NCI-H1092 treated with DMSO at 0.1 percent for 48 hours (cell line): Measurements from ENCODE around the gene CNEP1R1.
"Not testable (repeated sequence)": the region's sequence is repeated elsewhere in the genome, so short reads cannot be mapped to it uniquely, and the experiment has no call there.

ENCODE experiments used
- DNase-seq: peaks from one replicate; lab custom pipeline; 2025; lab: John Stamatoyannopoulos, UW

Gene CNEP1R1, protein sequence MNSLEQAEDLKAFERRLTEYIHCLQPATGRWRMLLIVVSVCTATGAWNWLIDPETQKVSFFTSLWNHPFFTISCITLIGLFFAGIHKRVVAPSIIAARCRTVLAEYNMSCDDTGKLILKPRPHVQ

DNA sequence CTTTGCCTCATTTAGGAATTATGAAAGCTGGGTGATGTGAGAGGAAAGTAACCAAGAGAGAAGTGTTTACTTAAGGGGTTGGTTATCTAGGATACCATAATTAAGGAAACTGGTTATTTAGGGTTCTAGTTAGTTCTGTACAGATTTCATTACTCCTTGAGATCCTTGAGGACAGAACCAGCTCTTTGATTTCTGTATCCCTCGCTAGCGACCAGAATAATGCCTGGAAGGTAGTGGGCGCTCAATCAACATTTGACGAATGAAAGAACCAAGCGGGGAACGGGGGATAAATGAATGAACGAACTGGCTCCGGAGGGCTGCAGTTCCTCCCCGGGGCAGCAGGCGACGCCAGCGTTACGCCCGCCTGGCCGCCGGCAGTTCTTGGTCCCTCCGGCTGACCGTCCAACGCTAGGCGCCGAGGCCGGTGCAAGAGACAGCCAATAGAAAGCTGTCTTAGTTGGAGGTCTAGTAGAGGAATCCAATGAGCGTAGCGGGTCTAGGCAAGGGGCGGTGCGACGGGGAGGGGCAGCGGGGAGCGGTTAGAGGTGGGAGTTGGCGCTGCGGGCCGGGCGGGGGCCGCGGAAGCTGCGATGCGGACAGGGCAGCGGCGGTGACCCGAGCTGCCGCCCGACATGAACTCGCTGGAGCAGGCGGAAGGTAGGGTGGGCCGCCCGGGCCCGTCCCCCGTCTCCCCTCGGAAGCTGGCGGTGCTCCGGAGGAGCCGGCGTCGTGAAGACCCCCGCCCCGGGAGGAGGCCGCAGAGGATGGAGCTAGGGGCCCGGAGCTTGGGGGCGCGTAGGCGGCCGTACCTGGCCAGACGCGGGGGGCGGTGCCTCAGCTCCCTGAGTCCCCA is at the start of gene CNEP1R1:
CNEP1R1 (plus strand) TSS at position 542 of the 853 bp plus-strand sequence; CDS start at position 633, 91 bp downstream.
- peak; percentile 96 for DNase-seq

DNA sequence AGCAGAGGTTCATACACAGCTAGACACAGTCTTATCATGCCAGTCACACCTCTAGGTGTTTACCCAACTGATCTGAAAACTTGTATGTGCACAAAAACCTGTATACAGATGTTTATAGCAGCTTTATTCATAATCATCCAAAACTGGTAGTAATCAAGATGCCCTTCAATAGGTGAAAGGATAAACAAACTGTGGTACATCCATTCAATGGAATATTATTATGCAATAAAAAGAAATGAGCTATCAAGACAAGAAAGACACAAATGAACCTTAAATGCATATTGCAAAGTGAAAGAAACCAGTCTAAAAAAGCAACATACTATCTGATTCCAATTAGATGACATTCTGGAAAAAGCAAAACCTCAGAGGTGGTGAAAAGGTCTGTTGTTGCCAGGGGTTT is 47.6 kb upstream of the CNEP1R1 start:
- DNase-seq = no peak

DNA sequence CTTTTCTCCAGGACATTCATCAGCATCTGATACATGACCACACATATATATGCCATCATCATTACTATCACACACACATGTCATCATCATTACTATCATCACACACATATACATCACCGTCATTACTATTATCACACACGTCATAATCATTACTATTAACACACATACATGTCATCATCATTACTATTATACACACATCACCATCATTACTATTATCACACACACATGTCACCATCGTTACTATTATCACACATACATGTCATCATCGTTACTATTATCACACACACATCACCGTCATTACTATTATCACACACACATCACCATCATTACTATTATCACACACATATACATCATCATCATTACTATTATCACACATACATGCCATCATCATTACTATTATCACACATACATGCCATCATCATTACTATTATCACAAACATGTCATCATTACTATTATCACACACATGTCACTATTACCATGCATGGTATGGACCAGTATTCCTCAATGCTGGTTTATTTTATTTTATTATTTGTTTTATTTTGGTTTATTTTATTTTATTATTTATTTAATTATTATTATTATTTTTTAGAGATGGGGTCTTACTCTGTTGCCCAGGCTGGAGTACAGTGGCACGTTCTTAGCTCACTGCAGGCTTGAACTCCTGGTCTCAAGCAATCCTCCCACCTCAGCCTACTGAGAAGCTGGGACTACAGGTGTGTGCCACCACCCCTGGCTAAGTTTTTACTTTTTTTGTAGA is 46.3 kb upstream of the CNEP1R1 start:
- no peak for DNase-seq

DNA sequence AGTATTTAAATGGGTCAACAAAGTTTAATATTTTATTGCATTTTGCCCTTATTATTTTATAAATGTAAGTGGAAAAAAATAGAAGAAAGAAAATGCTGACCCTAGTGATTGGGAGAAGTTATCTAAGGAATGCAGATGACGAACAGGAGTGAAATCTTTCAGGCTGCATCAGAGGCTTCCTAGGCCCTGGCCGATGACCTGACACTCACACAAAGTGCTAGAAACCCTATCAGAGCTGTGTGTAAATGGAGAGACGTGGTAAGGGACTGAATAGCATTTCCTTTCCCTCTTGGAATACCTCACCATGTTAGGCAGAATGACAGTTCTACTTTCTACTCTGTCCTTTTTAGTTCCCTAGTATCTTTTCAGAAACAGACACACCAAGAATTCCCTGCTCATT is 44.9 kb upstream of the CNEP1R1 start:
- DNase-seq = no peak

DNA sequence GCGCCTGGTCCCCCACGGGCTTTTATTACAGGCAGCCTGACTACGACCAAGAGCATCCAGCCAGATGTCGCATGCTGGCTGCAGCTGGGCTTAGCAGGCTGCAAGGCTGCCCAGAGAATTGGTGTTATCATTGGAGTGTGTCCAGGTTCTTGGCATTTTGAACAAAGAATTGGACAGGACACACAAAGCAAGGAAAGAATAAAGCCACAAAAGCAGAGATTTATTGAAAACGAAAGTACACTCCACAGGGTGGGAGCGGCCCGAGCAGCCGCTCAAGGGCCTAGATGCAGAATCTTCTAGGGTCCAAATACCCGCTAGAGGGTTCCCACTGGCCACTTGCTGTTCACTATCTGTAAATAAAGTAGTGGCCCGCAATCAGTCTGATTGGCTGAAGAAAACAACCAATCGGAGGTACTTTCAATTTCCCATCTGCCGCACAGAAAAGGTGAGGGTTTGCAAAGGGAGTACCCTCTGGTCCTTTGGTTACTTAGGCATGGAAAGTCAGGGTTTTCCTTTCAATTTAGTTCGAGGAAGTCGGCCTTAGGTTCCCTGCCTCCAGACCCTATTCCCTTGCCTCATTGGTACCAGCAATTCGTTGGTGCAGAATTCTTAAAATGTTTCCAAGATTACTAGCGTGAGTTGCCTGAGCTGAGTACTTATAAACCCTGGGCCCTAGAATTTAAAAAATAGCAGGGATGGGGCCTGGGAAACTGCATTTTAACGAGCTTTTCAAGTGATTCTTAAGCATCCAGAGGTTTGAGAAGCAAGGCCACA is 38.5 kb upstream of the CNEP1R1 start:
- DNase-seq = peak; percentile 45

DNA sequence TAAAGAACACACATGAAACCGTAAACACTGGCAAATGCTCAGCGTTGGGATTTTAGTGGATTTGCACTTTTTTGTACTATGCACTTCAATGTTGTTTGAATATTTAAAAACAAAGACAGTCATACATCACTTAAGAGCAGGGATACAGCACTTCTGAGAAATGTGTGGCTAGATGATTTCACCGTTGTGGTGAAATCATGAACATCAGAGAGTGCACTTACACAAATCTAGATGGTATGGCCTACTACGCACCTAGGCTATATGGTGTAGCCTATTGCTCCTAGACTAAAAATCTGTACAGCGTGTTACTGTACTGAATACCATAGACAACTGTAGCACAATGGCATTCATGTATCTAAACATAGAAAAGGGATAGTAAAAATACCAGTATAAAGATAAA is 37.6 kb upstream of the CNEP1R1 start:
- DNase-seq = no peak

DNA sequence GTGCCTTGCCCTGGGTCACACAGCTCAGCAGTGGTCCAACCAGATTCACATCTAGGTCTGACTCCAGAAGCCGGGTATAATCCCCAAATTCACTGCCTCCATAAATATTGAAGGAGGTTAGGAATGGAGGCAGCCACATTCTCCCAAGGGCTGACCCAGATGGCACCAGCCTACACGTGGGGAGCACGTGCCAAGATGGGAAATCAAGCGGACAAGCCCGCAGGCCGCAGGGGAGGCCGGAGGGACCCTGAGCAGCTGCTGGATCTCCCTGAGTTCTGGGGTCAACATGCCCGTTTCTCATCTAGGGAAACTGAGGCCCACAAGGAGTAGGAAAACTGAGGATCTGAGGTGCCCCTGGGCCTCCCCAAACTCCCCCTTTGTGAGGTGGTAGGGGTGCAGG is 32.2 kb upstream of the CNEP1R1 start:
- DNase-seq = no peak

DNA sequence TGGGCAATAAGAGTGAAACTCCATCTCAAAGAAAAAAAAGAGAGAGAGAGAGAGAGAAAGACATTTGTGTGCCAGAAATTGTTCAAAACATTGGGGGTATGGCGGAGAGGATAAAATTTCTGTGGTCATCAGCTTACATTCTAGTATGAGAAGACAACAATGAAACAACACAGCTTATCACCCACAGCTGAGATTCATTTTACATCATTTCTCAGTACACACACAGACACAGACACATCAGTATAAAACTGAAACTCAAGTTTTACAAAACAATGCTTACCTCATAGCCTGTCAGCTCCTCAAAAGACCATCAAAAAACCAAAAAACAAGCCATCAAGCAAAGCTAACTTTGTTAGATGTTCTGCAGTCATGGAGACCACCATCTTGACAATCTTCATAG is 31.4 kb upstream of the CNEP1R1 start:
- no peak for DNase-seq

DNA sequence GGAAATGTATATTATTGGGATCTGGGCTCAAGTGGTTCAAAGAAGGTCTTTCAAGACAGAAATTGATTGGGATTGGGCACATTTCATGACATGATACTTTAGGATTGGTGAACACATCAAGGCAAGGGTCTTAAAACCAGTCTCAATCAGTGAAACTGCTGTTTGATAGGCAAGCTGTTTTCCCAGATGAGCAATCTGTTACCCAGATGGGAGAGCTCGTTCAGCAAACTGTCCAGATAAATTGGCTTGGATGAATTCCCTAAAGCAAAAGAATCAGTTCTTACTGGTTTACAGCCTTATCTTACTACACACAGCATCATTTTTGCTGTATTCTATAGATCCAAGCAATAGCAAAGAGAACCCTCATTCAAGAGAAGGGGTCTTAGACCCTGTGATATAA is 31.0 kb upstream of the CNEP1R1 start:
- no peak for DNase-seq

DNA sequence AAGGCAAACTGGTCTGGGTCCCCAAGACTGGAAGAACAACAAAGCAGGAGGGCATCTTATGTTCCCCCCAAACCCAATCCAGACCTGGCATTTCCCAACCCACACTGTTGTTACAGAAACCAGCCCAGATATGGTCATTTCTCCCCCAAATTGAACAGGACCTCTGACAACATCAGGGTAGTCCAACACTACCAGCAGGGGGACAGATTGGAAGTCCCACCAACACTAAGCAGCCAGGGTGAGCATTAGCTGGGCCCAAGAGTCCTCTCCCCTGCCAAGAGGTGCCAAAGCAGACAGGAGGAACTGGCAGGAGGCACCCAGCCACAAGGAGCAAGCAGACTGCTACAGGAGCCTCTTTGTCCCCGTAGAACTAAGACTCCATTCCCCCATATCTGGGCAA is 29.3 kb upstream of the CNEP1R1 start:
- no peak for DNase-seq

DNA sequence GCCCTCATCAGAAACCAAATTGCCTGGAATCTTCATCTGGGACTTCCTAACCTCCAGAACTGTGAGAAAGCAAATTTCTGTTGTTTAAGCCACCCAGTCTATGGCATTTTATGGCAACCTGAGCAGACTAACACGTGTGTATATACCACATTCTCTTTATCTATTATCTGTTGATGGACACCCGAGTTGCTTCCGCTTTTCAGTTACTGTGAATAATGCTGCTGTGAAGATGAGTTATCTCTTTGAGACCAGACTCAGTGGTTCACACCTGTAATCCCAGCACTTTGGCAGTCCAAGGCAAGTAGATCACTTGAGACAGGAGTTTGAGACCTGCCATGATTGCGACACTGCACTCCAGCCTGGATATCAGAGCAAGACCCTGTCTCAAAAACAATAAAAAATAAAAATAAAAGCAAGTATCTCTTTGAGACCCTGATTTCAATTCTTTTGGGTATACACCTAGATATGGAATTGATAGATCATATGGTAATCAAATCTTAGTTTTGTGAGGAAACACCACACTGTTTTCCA is 27.2 kb upstream of the CNEP1R1 start:
- DNase-seq = no peak

DNA sequence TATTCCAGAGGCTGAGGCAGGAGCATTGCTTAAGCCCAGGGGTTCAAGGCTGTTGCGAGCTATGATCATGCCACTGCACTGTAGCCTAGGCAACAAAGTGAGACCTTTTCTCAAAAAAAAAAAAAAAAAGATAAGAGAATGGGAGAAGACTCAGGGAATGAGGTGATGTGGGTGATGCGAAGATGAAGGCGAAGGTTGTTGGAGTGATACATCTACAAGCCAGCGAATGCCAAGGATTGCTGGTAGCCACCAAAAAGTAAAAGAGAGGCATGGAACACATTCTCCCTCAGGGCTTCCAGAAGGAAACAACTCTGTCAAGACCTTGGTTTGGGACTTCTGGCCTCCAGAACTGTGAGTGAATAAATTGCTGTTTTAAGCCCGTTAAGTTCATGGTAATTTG is 26.0 kb upstream of the CNEP1R1 start:
- no peak for DNase-seq

DNA sequence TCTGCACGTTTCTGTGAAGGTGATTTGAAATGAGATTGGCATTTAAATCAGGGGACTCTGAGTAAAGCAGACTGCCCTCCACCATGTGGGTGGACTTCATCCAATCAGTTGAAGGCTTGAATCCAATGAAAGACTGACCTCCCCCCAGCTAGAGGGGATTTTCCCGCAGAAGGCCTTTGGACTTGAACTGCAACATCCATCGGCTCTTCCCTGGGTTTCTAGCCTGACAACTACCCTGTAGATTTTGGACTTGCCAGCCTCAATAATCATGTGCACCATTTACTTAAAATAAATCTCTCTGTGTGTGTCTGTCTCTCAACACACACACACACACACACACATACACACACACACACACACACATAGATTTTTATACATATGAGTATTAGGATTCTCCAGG is 23.9 kb upstream of the CNEP1R1 start:
- DNase-seq = no peak

DNA sequence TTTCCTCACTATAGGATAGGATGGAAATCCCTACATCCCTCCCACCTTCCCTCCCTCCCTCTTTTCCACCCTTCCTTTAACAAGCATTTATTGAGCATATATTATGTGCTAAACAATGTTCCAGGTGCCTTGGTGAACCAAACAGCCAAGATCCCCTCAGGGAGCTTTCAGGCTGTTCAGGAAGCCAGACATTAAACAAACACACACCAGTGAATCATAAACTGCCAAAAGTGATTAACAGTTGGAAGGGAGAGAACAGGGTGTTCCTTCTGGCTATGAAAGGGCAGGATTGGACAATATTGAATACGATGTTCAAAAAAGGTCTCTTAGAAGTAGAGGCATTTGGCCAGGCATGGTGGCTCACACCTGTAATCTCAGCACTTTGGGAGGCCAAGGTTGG is 22.8 kb upstream of the CNEP1R1 start:
- DNase-seq = no peak

DNA sequence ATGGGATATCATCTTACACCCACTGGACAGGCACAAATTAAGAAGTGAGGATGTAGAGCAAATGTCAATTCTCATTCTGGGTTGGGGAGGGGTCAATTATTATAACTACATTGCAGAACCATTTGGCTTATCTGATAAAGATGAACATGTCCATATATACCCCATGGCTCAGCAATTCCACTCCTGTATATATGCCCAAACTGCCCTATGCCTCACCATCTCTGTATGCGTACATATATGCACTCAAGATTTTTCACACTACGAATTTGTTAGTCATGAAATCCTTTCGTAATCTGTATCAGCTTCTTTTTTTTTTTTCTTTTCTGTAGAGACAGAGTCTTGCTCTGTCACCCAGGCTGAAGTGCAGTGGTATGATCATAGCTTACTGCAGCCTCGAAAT is 20.8 kb upstream of the CNEP1R1 start:
- no peak for DNase-seq

DNA sequence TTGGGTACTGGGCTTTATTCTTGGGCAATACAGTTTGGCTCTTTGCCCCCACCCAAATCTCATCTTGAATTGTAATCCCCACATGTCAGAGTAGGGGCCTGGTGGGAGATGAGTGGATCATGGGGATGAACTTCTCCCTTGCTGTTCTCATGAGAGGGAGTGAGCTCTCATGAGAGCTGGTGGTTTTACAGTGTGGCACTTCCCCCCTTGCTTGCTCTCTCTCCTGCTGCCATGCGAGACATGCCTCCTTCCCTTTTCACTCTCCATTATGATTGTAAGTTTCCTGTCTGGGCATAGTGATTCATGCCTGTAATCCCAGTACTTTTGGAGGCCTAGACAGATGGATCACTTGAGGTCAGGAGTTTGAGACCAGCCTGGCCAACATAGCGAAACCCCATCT is 18.1 kb upstream of the CNEP1R1 start:
- no peak for DNase-seq

DNA sequence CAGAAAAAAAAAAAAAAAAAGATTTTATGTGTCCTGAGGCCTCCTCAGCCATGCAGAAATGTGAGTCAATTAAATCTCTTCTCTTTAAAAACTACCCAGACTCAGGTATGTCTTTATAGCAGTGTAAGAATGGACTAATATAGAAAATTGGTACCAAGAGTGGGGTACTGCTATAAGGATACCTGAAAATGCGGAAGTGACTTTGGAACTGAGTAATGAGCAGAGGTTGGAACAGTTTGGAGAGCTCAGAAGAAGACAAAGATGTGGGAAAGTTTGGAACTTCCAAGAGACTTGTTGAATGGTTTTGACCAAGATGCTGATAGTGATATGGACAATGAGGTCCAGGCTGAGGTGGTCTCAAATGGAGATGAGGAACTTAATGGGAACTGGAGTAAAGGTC is 17.3 kb upstream of the CNEP1R1 start:
- no peak for DNase-seq

DNA sequence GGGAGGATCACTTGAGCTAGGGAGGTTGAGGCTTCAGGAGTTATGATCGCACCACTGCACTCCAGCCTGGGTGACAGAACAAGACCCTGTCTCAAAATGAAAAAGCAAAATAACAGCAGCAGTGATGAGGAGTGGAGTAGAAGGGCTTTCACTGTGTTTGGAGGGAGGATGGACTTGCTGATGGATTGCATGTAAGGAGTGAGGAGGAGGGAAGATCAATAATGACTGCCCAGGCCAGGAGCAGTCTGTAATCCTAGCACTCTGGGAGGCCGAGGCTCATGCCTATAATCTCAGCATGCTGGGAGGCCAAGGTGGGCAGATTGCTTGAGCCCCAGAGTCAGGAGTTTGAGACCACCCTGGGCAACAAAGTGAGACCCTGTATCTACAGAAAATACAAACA is 14.8 kb upstream of the CNEP1R1 start:
- no peak for DNase-seq

DNA sequence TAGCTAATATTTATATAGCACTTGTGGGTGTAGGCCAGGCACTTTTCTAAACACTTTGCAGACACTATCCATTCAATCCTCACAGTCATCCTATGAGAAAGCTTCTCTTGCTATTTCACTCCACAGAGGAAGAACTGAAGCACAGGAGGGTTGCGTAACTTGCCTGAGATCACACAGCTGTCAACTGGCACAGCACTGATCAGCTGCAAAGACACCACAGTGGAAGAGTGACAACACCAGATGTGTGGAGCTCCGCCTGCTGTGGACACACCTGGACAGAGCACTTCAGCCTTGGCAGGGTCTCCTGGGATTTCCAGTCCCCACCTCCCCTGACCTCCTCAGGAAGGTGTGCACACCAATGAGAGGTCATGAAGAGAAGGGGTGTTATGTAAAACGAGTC is 13.3 kb upstream of the CNEP1R1 start:
- DNase-seq = no peak

DNA sequence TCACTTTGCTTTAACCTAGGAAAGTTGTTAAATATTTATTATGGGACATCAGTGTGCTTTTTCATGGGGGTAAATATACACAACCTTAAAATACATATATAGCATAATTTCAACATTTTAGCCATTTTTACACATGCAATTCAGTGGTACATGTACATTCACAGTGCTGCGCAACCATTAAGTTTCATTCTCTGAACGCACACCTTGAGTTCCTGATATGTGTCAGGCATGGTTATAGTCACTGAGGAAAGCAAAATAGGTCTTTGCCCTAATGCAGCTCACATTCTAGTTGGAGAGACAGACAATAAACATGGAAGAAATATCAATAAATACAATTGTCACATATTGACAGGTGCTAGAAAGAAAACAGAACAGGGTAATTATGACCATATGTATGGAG is 12.8 kb upstream of the CNEP1R1 start:
- DNase-seq = no peak

DNA sequence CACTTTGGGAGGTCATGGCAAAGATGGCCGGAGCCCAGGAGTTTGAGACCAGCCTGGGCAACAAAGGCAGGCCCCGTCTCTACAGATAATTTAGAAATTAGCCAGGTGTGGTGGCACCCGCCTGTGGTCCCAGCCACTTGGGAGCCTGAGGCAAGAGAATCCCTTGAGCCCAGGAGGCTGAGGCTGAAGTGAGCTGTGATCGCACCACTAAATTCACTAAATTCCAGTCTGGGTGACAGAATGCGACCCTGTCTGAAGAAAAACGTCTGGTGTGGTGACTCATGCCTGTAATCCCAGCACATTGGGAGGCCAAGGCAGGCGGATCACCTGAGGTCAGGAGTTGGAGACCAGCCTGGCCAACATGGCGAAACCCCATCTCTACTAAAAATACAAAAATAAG is 10.8 kb upstream of the CNEP1R1 start:
- DNase-seq = not testable (repeated sequence)

DNA sequence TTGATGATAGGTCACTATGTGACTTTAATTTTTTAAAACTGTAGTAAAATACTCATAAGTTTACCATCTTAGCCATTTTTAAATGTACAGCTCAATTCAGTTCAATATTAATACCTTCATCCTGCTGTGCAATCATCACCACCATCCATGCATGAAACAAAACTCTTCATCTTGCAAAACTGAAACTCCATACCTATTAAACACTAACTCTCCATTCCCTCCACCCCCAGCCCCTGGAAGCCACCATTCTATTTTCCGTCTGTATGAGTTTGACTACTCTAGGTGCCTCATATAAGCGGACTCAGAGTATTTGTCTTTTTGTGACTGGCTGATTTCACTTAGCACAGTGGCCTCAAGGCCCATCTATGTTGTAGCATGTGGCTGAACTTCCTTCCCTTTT is 9.4 kb upstream of the CNEP1R1 start:
- no peak for DNase-seq
